Left forelimb (tissue), 1 donor: Measurements from ENCODE around the gene SGCD.

Experiments used
- DNase-seq: peaks from one replicate; pipeline ENCODE4 v3.0.0-alpha.2; 2018; ENCODE audit warnings: low spot score

SGCD gene

GRCh38 chr5:156515121-156515520, 188.2 kb downstream of the SGCD start:
- no peak for DNase-seq

- no peak for DNase-seq
Observed at GRCh38 chr5:156515803-156516360, 188.9 kb downstream of the SGCD start.

GRCh38 chr5:156522651-156523529, 195.9 kb downstream of the SGCD start:
- DNase-seq = no peak

- no peak for DNase-seq
Observed at GRCh38 chr5:156523607-156524006, 196.6 kb downstream of the SGCD start.

- DNase-seq = no peak
Observed at GRCh38 chr5:156526081-156526925, 199.3 kb downstream of the SGCD start.

GRCh38 chr5:156527611-156528010, 200.6 kb downstream of the SGCD start:
- DNase-seq = no peak

GRCh38 chr5:156528673-156529072, 201.7 kb downstream of the SGCD start:
- no peak for DNase-seq

- no peak for DNase-seq
Observed at GRCh38 chr5:156529892-156530291, 202.9 kb downstream of the SGCD start.

GRCh38 chr5:156531199-156531598, 204.2 kb downstream of the SGCD start:
- no peak for DNase-seq

GRCh38 chr5:156532921-156533320, 206.0 kb downstream of the SGCD start:
- DNase-seq = no peak

GRCh38 chr5:156534085-156534484, 207.1 kb downstream of the SGCD start:
- no peak for DNase-seq

- DNase-seq = no peak
Observed at GRCh38 chr5:156534906-156535485, 208.0 kb downstream of the SGCD start.

- no peak for DNase-seq
Observed at GRCh38 chr5:156540491-156540890, 213.5 kb downstream of the SGCD start.

GRCh38 chr5:156541582-156541981, 214.6 kb downstream of the SGCD start:
- no peak for DNase-seq

- no peak for DNase-seq
Observed at GRCh38 chr5:156543348-156544145, 216.6 kb downstream of the SGCD start.

GRCh38 chr5:156552855-156553358, 225.9 kb downstream of the SGCD start:
- DNase-seq = no peak

GRCh38 chr5:156556666-156557406, 229.9 kb downstream of the SGCD start:
- no peak for DNase-seq

- no peak for DNase-seq
Observed at GRCh38 chr5:156560002-156560401, 233.0 kb downstream of the SGCD start.

- DNase-seq = no peak
Observed at GRCh38 chr5:156561651-156562050, 234.7 kb downstream of the SGCD start.

GRCh38 chr5:156570615-156571014, 243.7 kb downstream of the SGCD start:
- no peak for DNase-seq

- no peak for DNase-seq
Observed at GRCh38 chr5:156581725-156582124, 254.8 kb downstream of the SGCD start.
